Stimulated activated naive CD4-positive, alpha-beta T cell (primary cell): ENCODE measurements around the gene MAP3K20.
"Not testable (repeated sequence)": the region's sequence is repeated elsewhere in the genome, so short reads cannot be mapped to it uniquely, and the experiment has no call there.

ENCODE experiments used
- DNase-seq, 6 experiments: peaks; one replicate each; lab custom pipeline; 2025; lab: John Stamatoyannopoulos, UW

Gene MAP3K20

GRCh38 chr2:173075781-173076580, at the start of gene MAP3K20:
MAP3K20 (plus strand) TSS chr2:173075846; CDS start chr2:173091032, 15,186 bp downstream.
- DNase-seq = peak in 2 of 6 experiments; percentile 2 to 8

- no peak for DNase-seq
Measured at GRCh38 chr2:173026479-173026878, 49.2 kb upstream of the MAP3K20 start.

- peak; percentile 10 to 80 (median 57) for DNase-seq
Measured at GRCh38 chr2:173027181-173028128, 48.2 kb upstream of the MAP3K20 start.

GRCh38 chr2:173028141-173028540, 47.5 kb upstream of the MAP3K20 start:
- no peak for DNase-seq

- DNase-seq = no peak
Measured at GRCh38 chr2:173028671-173029070, 47.0 kb upstream of the MAP3K20 start.

GRCh38 chr2:173030561-173031490, 44.8 kb upstream of the MAP3K20 start:
- DNase-seq = no peak

GRCh38 chr2:173032032-173032431, 43.6 kb upstream of the MAP3K20 start:
- DNase-seq = no peak

- DNase-seq = no peak
Measured at GRCh38 chr2:173033084-173033483, 42.6 kb upstream of the MAP3K20 start.

- no peak for DNase-seq
Measured at GRCh38 chr2:173034143-173034542, 41.5 kb upstream of the MAP3K20 start.

- DNase-seq = no peak
Measured at GRCh38 chr2:173037245-173038120, 38.2 kb upstream of the MAP3K20 start.

- DNase-seq = not testable (repeated sequence)
Measured at GRCh38 chr2:173038257-173038656, 37.4 kb upstream of the MAP3K20 start.

GRCh38 chr2:173040729-173041128, 34.9 kb upstream of the MAP3K20 start:
- DNase-seq = no peak

- DNase-seq = no peak
Measured at GRCh38 chr2:173043476-173043875, 32.2 kb upstream of the MAP3K20 start.

- DNase-seq = no peak
Measured at GRCh38 chr2:173043897-173044519, 31.6 kb upstream of the MAP3K20 start.

- DNase-seq = no peak
Measured at GRCh38 chr2:173044686-173045085, 31.0 kb upstream of the MAP3K20 start.

- DNase-seq = no peak
Measured at GRCh38 chr2:173045181-173045580, 30.5 kb upstream of the MAP3K20 start.

GRCh38 chr2:173048522-173048896, 27.1 kb upstream of the MAP3K20 start:
- DNase-seq = no peak

- no peak for DNase-seq
Measured at GRCh38 chr2:173048897-173049661, 26.6 kb upstream of the MAP3K20 start.

- DNase-seq = no peak
Measured at GRCh38 chr2:173049831-173050230, 25.8 kb upstream of the MAP3K20 start.
